ENCODE data around the gene CPLX4.
"Not testable (repeated sequence)": the region's sequence is repeated elsewhere in the genome, so short reads cannot be mapped to it uniquely, and the experiment has no call there.

Gene CPLX4

GRCh38 chr18:59264121-59264571 is 54.3 kb downstream of the CPLX4 start:
- no peak for FAIRE-seq
- DNase-seq (ENCODE audit: insufficient read length, low spot score) = no peak
- TF ChIP-seq SPI1 (IDR thresholded peaks at IDR 0.05; ENCODE audit: low read depth, low read length) = no peak
- TF ChIP-seq TAF1 (IDR thresholded peaks at IDR 0.05; ENCODE audit: low read depth, low read length) = no peak
- TF ChIP-seq POU2F2 (IDR thresholded peaks at IDR 0.05; ENCODE audit: low read depth, low read length) = no peak
- no peak for TF ChIP-seq POLR2A (IDR thresholded peaks at IDR 0.05; ENCODE audit: low read depth, low read length)
- TF ChIP-seq PAX5 (IDR thresholded peaks at IDR 0.05; ENCODE audit: insufficient read depth, low read length, severe bottlenecking) = no peak
- TF ChIP-seq POLR2AphosphoS5 (IDR thresholded peaks at IDR 0.05; ENCODE audit: low read depth, low read length) = no peak

- DNase-seq (ENCODE audit: insufficient read length, low spot score) = no peak
- no peak for TF ChIP-seq SPI1 (IDR thresholded peaks at IDR 0.05; ENCODE audit: low read depth, low read length)
- no peak for TF ChIP-seq TAF1 (IDR thresholded peaks at IDR 0.05; ENCODE audit: low read depth, low read length)
- TF ChIP-seq PAX5 (IDR thresholded peaks at IDR 0.05; ENCODE audit: insufficient read depth, low read length, severe bottlenecking) = no peak
- TF ChIP-seq POLR2A (IDR thresholded peaks at IDR 0.05; ENCODE audit: low read depth, low read length) = no peak
- TF ChIP-seq POU2F2 (IDR thresholded peaks at IDR 0.05; ENCODE audit: low read depth, low read length) = no peak
- TF ChIP-seq POLR2AphosphoS5 (IDR thresholded peaks at IDR 0.05; ENCODE audit: low read depth, low read length) = no peak
- FAIRE-seq = no peak
These were observed 54.8 kb downstream of the CPLX4 start for GRCh38 chr18:59263661-59264060.

GRCh38 chr18:59262243-59262642 is 56.2 kb downstream of the CPLX4 start:
- not testable (repeated sequence) for DNase-seq (ENCODE audit: insufficient read length, low spot score); FAIRE-seq

DNA sequence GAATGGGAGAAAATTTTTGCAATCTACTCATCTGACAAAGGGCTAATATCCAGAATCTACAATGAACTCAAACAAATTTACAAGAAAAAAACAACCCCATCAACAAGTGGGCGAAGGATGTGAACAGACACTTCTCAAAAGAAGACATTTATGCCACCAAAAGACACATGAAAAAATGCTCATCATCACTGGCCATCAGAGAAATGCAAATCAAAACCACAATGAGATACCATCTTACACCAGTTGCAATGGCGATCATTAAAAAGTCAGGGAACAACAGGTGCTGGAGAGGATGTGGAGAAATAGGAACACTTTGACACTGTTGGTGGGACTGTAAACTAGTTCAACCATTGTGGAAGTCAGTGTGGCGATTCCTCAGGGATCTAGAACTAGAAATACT is 56.6 kb downstream of the CPLX4 start:
- DNase-seq (ENCODE audit: insufficient read length, low spot score); FAIRE-seq: not testable (repeated sequence)

DNA sequence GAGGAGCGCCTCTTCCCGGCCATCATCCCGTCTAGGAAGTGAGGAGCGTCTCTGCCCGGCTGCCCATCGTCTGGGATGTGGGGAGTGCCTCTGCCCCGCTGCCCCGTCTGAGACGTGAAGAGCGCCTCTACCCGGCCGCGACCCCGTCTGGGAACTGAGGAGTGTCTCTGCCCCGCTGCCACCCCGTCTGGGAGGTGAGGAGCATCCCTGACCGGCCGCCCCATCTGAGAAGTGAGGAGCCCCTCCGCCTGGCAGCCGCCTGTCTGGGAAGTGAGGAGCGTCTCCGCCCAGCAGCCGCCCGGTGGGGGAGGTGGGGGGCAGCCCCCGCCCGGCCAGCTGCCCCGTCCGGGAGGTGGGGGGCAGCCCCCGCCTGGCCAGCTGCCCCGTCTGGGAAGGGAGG is 63.0 kb downstream of the CPLX4 start:
- not testable (repeated sequence) for DNase-seq (ENCODE audit: insufficient read length, low spot score); FAIRE-seq

DNA sequence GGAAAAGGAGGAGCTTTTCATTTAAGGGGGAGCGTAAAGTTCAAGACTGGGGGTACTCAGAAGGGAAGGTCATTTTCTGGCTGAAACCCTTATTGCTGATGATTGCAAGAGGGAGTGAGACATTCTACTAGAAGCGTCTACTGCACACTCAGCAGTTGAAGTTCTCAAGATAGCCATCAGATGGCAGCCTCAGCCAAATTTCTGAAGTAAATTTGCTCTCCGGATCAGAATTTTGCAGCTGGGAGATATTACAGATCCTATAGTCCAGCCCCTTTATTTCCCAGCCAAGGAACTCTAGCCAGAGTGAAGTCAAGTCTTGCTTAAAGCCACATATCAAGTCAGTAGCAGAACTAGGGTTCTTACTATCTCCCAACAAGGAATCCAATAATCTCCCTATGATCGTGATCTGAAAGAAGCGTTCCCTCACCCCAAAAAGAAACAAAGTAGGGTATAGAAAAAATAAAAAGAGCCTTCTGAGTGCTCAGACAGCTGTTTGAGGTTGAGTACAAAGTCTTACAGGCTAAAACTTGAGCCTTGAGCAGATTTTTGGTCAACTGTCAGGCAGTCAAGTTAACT is 69.2 kb downstream of the CPLX4 start:
- TF ChIP-seq TAF1 (IDR thresholded peaks at IDR 0.05; ENCODE audit: low read depth, low read length) (no peak), POLR2AphosphoS5 (IDR thresholded peaks at IDR 0.05; ENCODE audit: low read depth, low read length) (no peak), POU2F2 (IDR thresholded peaks at IDR 0.05; ENCODE audit: low read depth, low read length) (no peak), SPI1 (IDR thresholded peaks at IDR 0.05; ENCODE audit: low read depth, low read length) (no peak), POLR2A (IDR thresholded peaks at IDR 0.05; ENCODE audit: low read depth, low read length) (no peak), PAX5 (IDR thresholded peaks at IDR 0.05; ENCODE audit: insufficient read depth, low read length, severe bottlenecking) (no peak)
- DNase-seq (ENCODE audit: insufficient read length, low spot score) (peak; percentile 33), FAIRE-seq (peak; percentile 52)

DNA sequence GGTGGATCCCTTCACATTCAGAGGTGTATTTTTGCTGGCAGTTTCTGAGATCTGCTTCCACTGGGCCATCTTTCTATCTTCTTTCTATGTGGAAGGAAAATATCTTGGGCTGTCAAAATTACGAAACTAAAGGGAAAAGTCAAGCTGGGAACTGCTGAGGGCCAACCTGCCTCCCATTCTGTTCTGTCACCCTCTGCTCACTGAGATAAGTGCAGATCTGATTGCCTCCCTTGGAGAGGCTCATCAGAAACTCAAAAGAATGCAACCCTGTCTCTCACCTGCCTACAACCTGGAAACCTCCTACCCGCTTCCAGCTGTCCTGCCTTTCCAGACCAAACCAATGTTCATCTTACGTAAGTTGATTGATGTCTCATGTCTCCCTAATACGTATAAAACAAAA is 71.7 kb downstream of the CPLX4 start:
- TF ChIP-seq PAX5 (IDR thresholded peaks at IDR 0.05; ENCODE audit: insufficient read depth, low read length, severe bottlenecking) (no peak), POU2F2 (IDR thresholded peaks at IDR 0.05; ENCODE audit: low read depth, low read length) (no peak), POLR2AphosphoS5 (IDR thresholded peaks at IDR 0.05; ENCODE audit: low read depth, low read length) (no peak), SPI1 (IDR thresholded peaks at IDR 0.05; ENCODE audit: low read depth, low read length) (no peak), POLR2A (IDR thresholded peaks at IDR 0.05; ENCODE audit: low read depth, low read length) (no peak), TAF1 (IDR thresholded peaks at IDR 0.05; ENCODE audit: low read depth, low read length) (no peak)
- DNase-seq (ENCODE audit: insufficient read length, low spot score) = no peak

More for the DNA sequence above, 71.7 kb downstream of the CPLX4 start:
- no peak for FAIRE-seq

All from GM12891 (cell line).